KMS-11 (cell line): ENCODE results near the gene GRXCR2.

ENCODE experiments used
- H2AFZ ChIP-seq: fragments of 200-600 bp; sonication (generic); 2 replicates; pipeline ENCODE4 v1.6.1; 2016; ENCODE audit warnings: antibody characterized with exemption, mixed run types, low read depth
- H3K27ac ChIP-seq: fragments of 200-600 bp; sonication (generic); 2 replicates; pipeline ENCODE4 v1.6.1; 2016; ENCODE audit warnings: mild to moderate bottlenecking, mixed run types
- H3K27me3 ChIP-seq: fragments of 200-600 bp; sonication (generic); 2 replicates; pipeline ENCODE4 v1.6.1; 2017; ENCODE audit warnings: mild to moderate bottlenecking, low read depth, mixed run types, moderate library complexity; ENCODE audit not compliant: insufficient read depth
- H3K36me3 ChIP-seq: fragments of 200-600 bp; sonication (generic); 2 replicates; pipeline ENCODE4 v1.6.1; 2017; ENCODE audit warnings: mild to moderate bottlenecking, mixed run types; ENCODE audit not compliant: insufficient read depth
- H3K4me1 ChIP-seq: fragments of 200-600 bp; sonication (generic); 2 replicates; pipeline ENCODE4 v1.6.1; 2016; ENCODE audit warnings: mild to moderate bottlenecking, low read depth, mixed run types; ENCODE audit not compliant: poor library complexity, severe bottlenecking
- H3K4me2 ChIP-seq: fragments of 200-600 bp; sonication (generic); 2 replicates; pipeline ENCODE4 v1.7.0; 2016; ENCODE audit warnings: mild to moderate bottlenecking, mixed run types
- H3K4me3 ChIP-seq: fragments of 200-600 bp; sonication (generic); IDR thresholded peaks from 2 replicates; pipeline ENCODE4 v1.6.1; 2017; ENCODE audit warnings: low read depth, low read length, mixed read lengths; ENCODE audit not compliant: insufficient read depth
- H3K79me2 ChIP-seq: fragments of 200-600 bp; sonication (generic); 2 replicates; pipeline ENCODE4 v1.6.1; 2016; ENCODE audit warnings: low read depth, mixed run types; ENCODE audit not compliant: insufficient read depth
- H3K9ac ChIP-seq: fragments of 200-600 bp; sonication (generic); 2 replicates; pipeline ENCODE4 v1.6.1; 2016; ENCODE audit warnings: mild to moderate bottlenecking, mixed run types
- H4K20me1 ChIP-seq: fragments of 200-600 bp; sonication (generic); 2 replicates; pipeline ENCODE4 v1.6.1; 2016; ENCODE audit warnings: mild to moderate bottlenecking, mixed run types; ENCODE audit not compliant: insufficient read depth
- TF ChIP-seq, protein P1 (sequence below): fragments of 200-600 bp; sonication (generic); conservative IDR thresholded peaks from 2 replicates; pipeline ENCODE4 v1.6.1; 2017; ENCODE audit warnings: low read depth, mild to moderate bottlenecking, antibody characterized with exemption, low read length, moderate library complexity, mixed read lengths

Gene GRXCR2

DNA sequence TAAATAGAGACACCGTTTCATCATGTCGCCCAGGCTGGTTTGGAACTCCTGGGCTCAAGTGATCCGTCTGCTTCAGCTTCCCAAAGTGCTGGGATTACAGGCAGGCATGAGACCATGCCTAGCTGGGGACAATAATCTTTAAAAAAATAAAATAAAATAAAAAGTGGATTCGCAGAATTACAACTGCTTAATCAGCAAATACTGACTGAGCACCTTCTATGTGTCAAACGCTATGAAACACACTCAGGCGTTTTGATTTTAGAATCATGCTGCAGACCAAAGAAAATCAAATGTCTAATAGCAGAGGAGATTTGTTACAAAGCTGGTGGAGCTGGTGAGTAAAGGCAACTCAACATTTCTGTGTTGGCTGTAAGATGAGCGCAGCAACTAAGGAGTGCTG lies 40.9 kb upstream of the GRXCR2 start:
- Histone ChIP-seq H3K36me3 (no peaks in the 10 kb centered on the region), H3K4me2 (no peak overlapping the region), H4K20me1 (no peaks in the 10 kb centered on the region), H3K4me1 (peaks cover 18% of the 10 kb centered on the region), H3K9ac (no peak overlapping the region), H2AFZ (no peak overlapping the region), H3K27me3 (no peaks in the 10 kb centered on the region), H3K27ac (no peak overlapping the region), H3K79me2 (no peaks in the 10 kb centered on the region), H3K4me3 (no peak overlapping the region)
- TF ChIP-seq, protein P1, sequence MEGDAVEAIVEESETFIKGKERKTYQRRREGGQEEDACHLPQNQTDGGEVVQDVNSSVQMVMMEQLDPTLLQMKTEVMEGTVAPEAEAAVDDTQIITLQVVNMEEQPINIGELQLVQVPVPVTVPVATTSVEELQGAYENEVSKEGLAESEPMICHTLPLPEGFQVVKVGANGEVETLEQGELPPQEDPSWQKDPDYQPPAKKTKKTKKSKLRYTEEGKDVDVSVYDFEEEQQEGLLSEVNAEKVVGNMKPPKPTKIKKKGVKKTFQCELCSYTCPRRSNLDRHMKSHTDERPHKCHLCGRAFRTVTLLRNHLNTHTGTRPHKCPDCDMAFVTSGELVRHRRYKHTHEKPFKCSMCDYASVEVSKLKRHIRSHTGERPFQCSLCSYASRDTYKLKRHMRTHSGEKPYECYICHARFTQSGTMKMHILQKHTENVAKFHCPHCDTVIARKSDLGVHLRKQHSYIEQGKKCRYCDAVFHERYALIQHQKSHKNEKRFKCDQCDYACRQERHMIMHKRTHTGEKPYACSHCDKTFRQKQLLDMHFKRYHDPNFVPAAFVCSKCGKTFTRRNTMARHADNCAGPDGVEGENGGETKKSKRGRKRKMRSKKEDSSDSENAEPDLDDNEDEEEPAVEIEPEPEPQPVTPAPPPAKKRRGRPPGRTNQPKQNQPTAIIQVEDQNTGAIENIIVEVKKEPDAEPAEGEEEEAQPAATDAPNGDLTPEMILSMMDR = no peak

DNA sequence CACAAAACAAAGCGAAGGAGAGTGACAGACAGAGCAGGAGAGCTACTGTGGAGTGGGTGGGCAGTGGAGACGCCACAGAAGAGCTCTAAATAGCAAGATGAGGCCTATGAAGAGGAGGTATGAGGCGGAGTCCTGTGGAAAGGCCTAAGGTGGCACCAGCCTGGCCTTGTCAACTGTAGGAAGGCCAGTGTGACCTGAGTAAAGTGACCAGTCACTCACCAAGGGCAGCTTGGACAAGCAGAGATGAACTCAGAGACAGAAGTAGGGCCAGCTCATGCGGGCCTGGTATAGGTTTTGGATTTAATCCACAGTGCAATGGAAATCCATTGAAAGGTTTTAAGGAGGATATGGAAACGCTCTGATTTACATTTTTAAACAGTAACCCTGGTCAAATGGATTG lies 39.8 kb upstream of the GRXCR2 start:
- H4K20me1 ChIP-seq = no peaks in the 10 kb centered on the region
- H3K4me2 ChIP-seq = no peak overlapping the region
- H3K9ac ChIP-seq = no peak overlapping the region

DNA sequence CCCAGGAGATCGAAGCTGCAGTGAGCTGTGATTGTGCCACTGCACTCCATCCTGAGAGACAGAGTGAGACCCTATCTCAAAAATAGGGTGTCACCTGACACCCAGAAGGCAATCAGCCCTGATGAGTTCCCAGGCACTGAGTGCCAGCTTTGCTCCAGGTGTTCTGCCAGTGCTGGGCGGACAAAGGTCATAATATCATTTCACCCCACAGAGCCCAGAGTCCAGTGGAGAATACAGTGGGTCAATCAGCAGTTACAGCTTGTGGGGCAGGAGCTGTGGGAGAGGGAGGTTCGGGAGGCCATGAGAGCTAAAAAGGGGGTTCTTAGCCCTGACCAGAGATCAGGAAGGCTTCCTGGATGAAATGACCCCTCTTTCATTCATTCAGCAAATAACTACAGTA lies 39.2 kb upstream of the GRXCR2 start:
- no peak overlapping the region for H2AFZ ChIP-seq
- H3K4me2 ChIP-seq = no peak overlapping the region
- peaks cover 18% of the 10 kb centered on the region for H3K4me1 ChIP-seq
- no peaks in the 10 kb centered on the region for H3K27me3 ChIP-seq
- no peaks in the 10 kb centered on the region for H3K36me3 ChIP-seq
- H3K27ac ChIP-seq = no peak overlapping the region
- H3K4me3 ChIP-seq = no peak overlapping the region
- H4K20me1 ChIP-seq = no peaks in the 10 kb centered on the region
- TF ChIP-seq, protein P1 = no peak
- no peaks in the 10 kb centered on the region for H3K79me2 ChIP-seq
- H3K9ac ChIP-seq = no peak overlapping the region

More for the DNA sequence above, 39.8 kb upstream of the GRXCR2 start:
- Histone ChIP-seq H2AFZ (no peak overlapping the region), H3K4me1 (peaks cover 18% of the 10 kb centered on the region), H3K4me3 (no peak overlapping the region), H3K27ac (no peak overlapping the region), H3K36me3 (no peaks in the 10 kb centered on the region), H3K79me2 (no peaks in the 10 kb centered on the region), H3K27me3 (no peaks in the 10 kb centered on the region)
- TF ChIP-seq, protein P1 = no peak

DNA sequence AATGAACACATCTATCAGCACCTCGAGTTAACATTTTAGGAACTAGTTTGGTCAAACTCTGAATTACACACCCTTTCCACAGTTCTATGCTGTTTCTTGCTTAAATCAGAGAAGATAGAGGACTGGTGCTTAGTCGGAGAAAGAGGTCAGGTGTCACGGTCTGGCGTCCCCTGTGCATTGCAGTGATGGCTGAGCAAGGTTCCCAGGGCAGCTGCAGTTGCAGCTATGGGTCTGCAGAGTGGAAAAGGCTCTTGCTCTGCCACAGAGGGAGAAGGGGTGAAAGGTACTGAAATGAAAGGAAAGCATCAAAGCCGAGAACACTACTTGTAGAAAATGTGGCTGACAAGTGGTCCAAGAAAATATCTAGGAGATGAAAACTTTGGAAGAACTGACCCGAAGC lies 38.4 kb upstream of the GRXCR2 start:
- no peaks in the 10 kb centered on the region for H4K20me1 ChIP-seq
- H3K4me3 ChIP-seq = no peak overlapping the region
- H3K27me3 ChIP-seq = no peaks in the 10 kb centered on the region
- no peak overlapping the region for H2AFZ ChIP-seq
- no peaks in the 10 kb centered on the region for H3K79me2 ChIP-seq
- no peak overlapping the region for H3K9ac ChIP-seq
- no peak overlapping the region for H3K4me2 ChIP-seq
- H3K36me3 ChIP-seq = no peaks in the 10 kb centered on the region
- H3K4me1 ChIP-seq = peaks cover 18% of the 10 kb centered on the region
- TF ChIP-seq, protein P1 = no peak
- no peak overlapping the region for H3K27ac ChIP-seq
